ENCODE data around the gene MEOX1.

- no peak for TF ChIP-seq CTCF (IDR thresholded peaks at IDR 0.05; ENCODE audit: insufficient read depth, low read depth, low read length)
- TF ChIP-seq EZH2 (IDR thresholded peaks at IDR 0.05; ENCODE audit: insufficient read depth, low read length): no peak
These were observed 45.3 kb downstream of the MEOX1 start for GRCh38 chr17:43616421-43616820.
